Astrocyte (in vitro differentiated cells and primary cell): Measurements from ENCODE around the gene HAP1. TPM values are rescaled to one million over a fixed set of nuclear protein-coding genes. Genes with fewer than 3 reads are reported as not detected.
A peak's percentile ranks its signal among the peaks of the same experiment; 100 is the strongest.
"Not testable (repeated sequence)": the region's sequence is repeated elsewhere in the genome, so short reads cannot be mapped to it uniquely, and the experiment has no call there.

Experiments
- DNase-seq: peaks from one replicate; pipeline ENCODE4 v3.0.0-alpha.2; 2010; ENCODE audit warnings: low read depth
- FAIRE-seq: peaks from 2 replicates; lab custom pipeline; 2011; peaks lifted over from hg19 to GRCh38; lab: Jason Lieb, UNC
- H2AFZ ChIP-seq: 2 replicates; pipeline ENCODE4 v1.6.0; 2012; ENCODE audit warnings: low read depth, low read length, inconsistent platforms
- H3K27ac ChIP-seq: 2 replicates; pipeline ENCODE4 v1.5.1; 2011; ENCODE audit warnings: low read depth, low read length, inconsistent platforms
- H3K27me3 ChIP-seq: 2 replicates; pipeline ENCODE4 v1.6.0; 2011; ENCODE audit warnings: low read length, inconsistent platforms; ENCODE audit not compliant: insufficient read depth
- H3K36me3 ChIP-seq: 2 replicates; pipeline ENCODE4 v1.5.1; 2011; ENCODE audit warnings: low read length, inconsistent platforms; ENCODE audit not compliant: insufficient read depth
- H3K4me1 ChIP-seq: 2 replicates; pipeline ENCODE4 v1.5.1; 2011; ENCODE audit warnings: low read length, inconsistent platforms; ENCODE audit not compliant: insufficient read depth
- H3K4me2 ChIP-seq: 2 replicates; pipeline ENCODE4 v1.6.0; 2012; ENCODE audit warnings: low read length, inconsistent platforms
- H3K4me3 ChIP-seq: 2 replicates; pipeline ENCODE4 v1.5.1; 2011; ENCODE audit warnings: low read depth, mild to moderate bottlenecking, low read length, inconsistent platforms; ENCODE audit not compliant: insufficient read depth
- H3K79me2 ChIP-seq: 2 replicates; pipeline ENCODE4 v1.6.0; 2012; ENCODE audit warnings: mild to moderate bottlenecking, low read length, inconsistent platforms; ENCODE audit not compliant: insufficient read depth
- H3K9ac ChIP-seq: 2 replicates; pipeline ENCODE4 v1.6.0; 2012; ENCODE audit warnings: mild to moderate bottlenecking, low read length, inconsistent platforms
- H3K9me3 ChIP-seq: 2 replicates; pipeline ENCODE4 v1.5.1; 2012; ENCODE audit warnings: low read depth, mild to moderate bottlenecking, low read length, inconsistent platforms; ENCODE audit not compliant: insufficient read depth
- H4K20me1 ChIP-seq: 2 replicates; pipeline ENCODE4 v1.6.0; 2012; ENCODE audit warnings: low read length, inconsistent platforms; ENCODE audit not compliant: insufficient read depth
- H3K27ac Mint-ChIP-seq: one replicate; pipeline ENCODE4 v1.8.0; 2021; ENCODE audit warnings: mild to moderate bottlenecking, mixed read lengths; ENCODE audit not compliant: unreplicated experiment
- H3K27me3 Mint-ChIP-seq: one replicate; pipeline ENCODE4 v1.8.0; 2021; ENCODE audit warnings: low read depth, mixed read lengths; ENCODE audit not compliant: unreplicated experiment
- H3K36me3 Mint-ChIP-seq: one replicate; pipeline ENCODE4 v1.8.0; 2021; ENCODE audit warnings: low read depth, mixed read lengths; ENCODE audit not compliant: unreplicated experiment
- H3K4me1 Mint-ChIP-seq: one replicate; pipeline ENCODE4 v1.8.0; 2021; ENCODE audit warnings: low read depth, mixed read lengths; ENCODE audit not compliant: unreplicated experiment
- H3K4me3 Mint-ChIP-seq: one replicate; pipeline ENCODE4 v1.8.0; 2021; ENCODE audit warnings: mild to moderate bottlenecking, moderate library complexity, mixed read lengths; ENCODE audit not compliant: unreplicated experiment
- H3K9me3 Mint-ChIP-seq: one replicate; pipeline ENCODE4 v1.8.0; 2021; ENCODE audit warnings: mild to moderate bottlenecking, mixed read lengths; ENCODE audit not compliant: unreplicated experiment
- CTCF ChIP-seq: IDR thresholded peaks from 2 replicates; pipeline ENCODE4 v1.5.1; 2011; ENCODE audit warnings: low read depth, mild to moderate bottlenecking, inconsistent platforms, low read length, moderate library complexity; ENCODE audit not compliant: insufficient read depth
- EZH2 ChIP-seq: IDR thresholded peaks from 2 replicates; pipeline ENCODE4 v1.6.1; 2012; ENCODE audit warnings: mild to moderate bottlenecking, low read length, inconsistent platforms; ENCODE audit not compliant: insufficient read depth
- total RNA-seq: library from RNA; stranded (reverse); gene quantifications from 2 replicates; pipeline ENCODE4 v1.2.1, GENCODE V29; 2021

The HAP1 gene
- total RNA-seq, 1 donor from 2014 or later = 0.52 TPM

- DNase-seq (no peak), FAIRE-seq (no peak)
- no peaks in the 10 kb centered on the region for H3K27me3 ChIP-seq
- H4K20me1 ChIP-seq = peaks cover 35% of the 10 kb centered on the region
- H3K27ac ChIP-seq = peak overlapping the region; percentile 81
- no peaks in the 10 kb centered on the region for H3K27me3 Mint-ChIP-seq
- H3K9me3 ChIP-seq = no peaks in the 10 kb centered on the region
- H3K9ac ChIP-seq = peak overlapping the region; percentile 50
- H3K27ac Mint-ChIP-seq = no peak overlapping the region
- no peak overlapping the region for H2AFZ ChIP-seq
- peaks cover 35% of the 10 kb centered on the region for H3K79me2 ChIP-seq
- no peak for TF ChIP-seq CTCF
- TF ChIP-seq EZH2 = no peak
- H3K9me3 Mint-ChIP-seq = no peaks in the 10 kb centered on the region
- H3K4me1 Mint-ChIP-seq = peaks cover 58% of the 10 kb centered on the region
- no peak overlapping the region for H3K4me3 ChIP-seq
- H3K36me3 ChIP-seq = no peaks in the 10 kb centered on the region
- peaks cover 39% of the 10 kb centered on the region for H3K4me1 ChIP-seq
- peak overlapping the region; percentile 79 for H3K4me2 ChIP-seq
- H3K36me3 Mint-ChIP-seq = peaks cover 14% of the 10 kb centered on the region
- no peak overlapping the region for H3K4me3 Mint-ChIP-seq
Observed at GRCh38 chr17:41777157-41777573, 42.7 kb upstream of the HAP1 start.

- H3K36me3 ChIP-seq, FAIRE-seq, H3K4me2 ChIP-seq, H3K27ac ChIP-seq, H3K4me3 ChIP-seq, H2AFZ ChIP-seq, H3K27me3 ChIP-seq, H3K27ac Mint-ChIP-seq, H3K27me3 Mint-ChIP-seq, H3K9ac ChIP-seq, H3K9me3 Mint-ChIP-seq, H3K36me3 Mint-ChIP-seq, H3K9me3 ChIP-seq, DNase-seq: not testable (repeated sequence)
- Mint-ChIP-seq H3K4me3 (peak overlapping the region; percentile 57), H3K4me1 (peaks cover 51% of the 10 kb centered on the region)
- Histone ChIP-seq H4K20me1 (peaks cover 27% of the 10 kb centered on the region), H3K79me2 (peaks cover 28% of the 10 kb centered on the region), H3K4me1 (peaks cover 39% of the 10 kb centered on the region)
Observed at GRCh38 chr17:41776262-41776900, 41.9 kb upstream of the HAP1 start.

GRCh38 chr17:41775394-41776226 is 41.2 kb upstream of the HAP1 start:
- H3K79me2 ChIP-seq = peaks cover 26% of the 10 kb centered on the region
- H3K27ac ChIP-seq = no peak overlapping the region

More at GRCh38 chr17:41775394-41776226, 41.2 kb upstream of the HAP1 start:
- H3K36me3 ChIP-seq = no peaks in the 10 kb centered on the region
- H4K20me1 ChIP-seq = peaks cover 25% of the 10 kb centered on the region
- H3K9me3 ChIP-seq = no peaks in the 10 kb centered on the region
- H3K4me2 ChIP-seq = peak overlapping the region; percentile 43
- FAIRE-seq (no peak), DNase-seq (no peak)
- no peak overlapping the region for H3K4me3 ChIP-seq
- no peaks in the 10 kb centered on the region for H3K27me3 ChIP-seq
- H3K27me3 Mint-ChIP-seq = no peaks in the 10 kb centered on the region
- H3K9me3 Mint-ChIP-seq = no peaks in the 10 kb centered on the region
- peak overlapping the region; percentile 57 for H3K4me3 Mint-ChIP-seq
- H3K4me1 ChIP-seq = peaks cover 39% of the 10 kb centered on the region
- no peak overlapping the region for H2AFZ ChIP-seq
- peaks cover 5% of the 10 kb centered on the region for H3K36me3 Mint-ChIP-seq
- peak overlapping the region; percentile 44 for H3K9ac ChIP-seq
- TF ChIP-seq CTCF (no peak), EZH2 (no peak)
- H3K4me1 Mint-ChIP-seq = peaks cover 51% of the 10 kb centered on the region
- H3K27ac Mint-ChIP-seq = peak overlapping the region; percentile 83
